CD4-positive, alpha-beta T cell (primary cell): ENCODE data around the gene SLC35E3. TPM values are rescaled to one million over a fixed set of nuclear protein-coding genes. Genes with fewer than 3 reads are reported as not detected.

ENCODE experiments used
- ATAC-seq: fragments of 200-7000 bp; cut with Tn5 transposase; one replicate; pipeline ENCODE4 v1.10.0; 2022; ENCODE audit warnings: mild to moderate bottlenecking; ENCODE audit not compliant: poor library complexity
- CTCF ChIA-PET: fragments of 350-600 bp; sonication (Branson Sonifier 250); formaldehyde crosslinking; loops from one replicate; lab custom pipeline; 2021; ENCODE audit warnings: antibody characterized with exemption, inconsistent platforms; lab: Charles Lee
- POLR2A ChIA-PET: fragments of 350-600 bp; sonication (Branson Sonifier 250); formaldehyde crosslinking; loops from one replicate; lab custom pipeline; 2021; ENCODE audit warnings: antibody characterized with exemption, inconsistent platforms; lab: Charles Lee
- DNase-seq, 14 experiments: peaks; one replicate each; pipeline ENCODE4 v3.0.0-alpha.2; 2013 to 2020; ENCODE audit warnings: mixed read lengths in 2 of 14
- H3K27ac ChIP-seq, 2 donors: one replicate each; pipeline versions ENCODE4 v1.5.1 to v1.7.0; 2013; ENCODE audit warnings: low read length in 2 of 2, low read depth in 1 of 2, mild to moderate bottlenecking in 1 of 2
- H3K27me3 ChIP-seq, 2 experiments: 1 replicate in 1 of 2; 2 replicates in 1 of 2; pipeline versions ENCODE4 v1.6.1 to v1.7.0; 2013; ENCODE audit warnings: low read length in 2 of 2, control low read depth in 1 of 2, mild to moderate bottlenecking in 1 of 2, moderate library complexity in 1 of 2; ENCODE audit not compliant: insufficient read depth in 2 of 2, control insufficient read depth in 1 of 2
- H3K36me3 ChIP-seq: one replicate; pipeline ENCODE4 v1.6.1; 2013; ENCODE audit warnings: low read length, control low read depth; ENCODE audit not compliant: insufficient read depth
- H3K4me1 ChIP-seq: one replicate; pipeline ENCODE4 v1.6.1; 2013; ENCODE audit warnings: low read length, control low read depth; ENCODE audit not compliant: insufficient read depth
- H3K4me3 ChIP-seq: one replicate; pipeline ENCODE4 v1.5.1; 2013; ENCODE audit warnings: mild to moderate bottlenecking, low read length, moderate library complexity
- H3K9me3 ChIP-seq, 2 experiments: 1 replicate in 1 of 2; 2 replicates in 1 of 2; pipeline versions ENCODE4 v1.6.1 to v1.7.0; 2013; ENCODE audit warnings: low read length in 2 of 2, mild to moderate bottlenecking in 2 of 2, control low read depth in 1 of 2, moderate library complexity in 1 of 2; ENCODE audit not compliant: control insufficient read depth in 1 of 2, insufficient read depth in 1 of 2
- H3K27ac Mint-ChIP-seq: one replicate; pipeline ENCODE4 v1.8.0; 2020; ENCODE audit warnings: mixed read lengths
- H3K27me3 Mint-ChIP-seq: one replicate; pipeline ENCODE4 v1.8.0; 2021; ENCODE audit warnings: mixed read lengths
- H3K36me3 Mint-ChIP-seq: one replicate; pipeline ENCODE4 v1.8.0; 2021; ENCODE audit warnings: low read depth, mixed read lengths
- H3K4me1 Mint-ChIP-seq: one replicate; pipeline ENCODE4 v1.8.0; 2021; ENCODE audit warnings: low read depth, mixed read lengths
- H3K4me3 Mint-ChIP-seq: one replicate; pipeline ENCODE4 v1.8.0; 2020; ENCODE audit warnings: mild to moderate bottlenecking, mixed read lengths
- H3K9me3 Mint-ChIP-seq: one replicate; pipeline ENCODE4 v1.8.0; 2020; ENCODE audit warnings: mixed read lengths
- CTCF ChIP-seq: fragments of 200-600 bp; IDR thresholded peaks from one replicate; pipeline ENCODE4 v1.8.0; 2022; ENCODE audit warnings: antibody characterized with exemption, mild to moderate bottlenecking
- intact Hi-C, 2 experiments: fragments of 100-400 bp; cut with DNase I in 1 of 2; cut with micrococcal nuclease in 1 of 2; formaldehyde crosslinking; loops; one replicate each; pipeline versions ENCODE4 v1.15.1 to v1.9.0; 2023 to 2025; cut with DNase I, micrococcal nuclease
- total RNA-seq, 174 experiments: library from RNA in 2 of 174; stranded (reverse) in 2 of 174; gene quantifications; one replicate each; pipeline ENCODE4 v1.2.3 and lab custom pipeline; 2021 to 2026

The SLC35E3 gene
- total RNA-seq, 2 experiments from 2014 or later, result 3.5 to 6.1 TPM

DNA sequence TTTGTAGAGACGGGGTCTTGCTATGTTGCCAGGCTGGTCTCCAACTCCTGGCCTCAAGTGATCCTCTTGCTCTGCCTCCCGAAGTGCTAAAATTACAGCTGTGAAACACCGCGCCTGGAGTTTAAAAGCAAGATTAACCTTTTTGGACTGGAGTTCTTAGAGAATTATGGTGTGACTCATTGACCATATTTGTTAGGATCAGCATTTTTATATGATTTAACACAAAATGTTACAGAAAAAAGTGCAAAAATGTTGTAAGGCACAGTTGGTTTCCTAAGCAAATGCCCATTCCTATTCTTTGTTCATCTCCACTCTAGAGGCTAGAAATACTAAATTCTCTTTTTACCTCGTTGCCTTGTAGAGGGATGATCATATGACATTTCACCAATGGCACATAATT lies 27.6 kb downstream of the SLC35E3 start:
- ATAC-seq, result no peak
- Mint-ChIP-seq H3K9me3 (no peaks in the 10 kb centered on the region), H3K4me1 (peaks cover 31% of the 10 kb centered on the region), H3K27ac (peak overlapping the region; percentile 72), H3K36me3 (no peaks in the 10 kb centered on the region), H3K27me3 (no peaks in the 10 kb centered on the region), H3K4me3 (no peak overlapping the region)
- POLR2A ChIA-PET, result interaction anchor here (1.2 to 1.3 kb wide), 2 partner anchors 27 to 35 kb away, joined by 5 to 15 read pairs; partner anchors contain the start of genes MDM2 and SLC35E3
- DNase-seq, result no peak
- intact Hi-C loops, result no loop called here
- CTCF ChIA-PET, result no interaction called here
- TF ChIP-seq CTCF, result no peak
- H3K27ac ChIP-seq, result peak overlapping the region in 1 of 2 donors; percentile 7
- H3K36me3 ChIP-seq, result no peaks in the 10 kb centered on the region
- H3K9me3 ChIP-seq, result no peaks in the 10 kb centered on the region
- H3K4me3 ChIP-seq, result no peak overlapping the region
- H3K27me3 ChIP-seq, result no peaks in the 10 kb centered on the region
- H3K4me1 ChIP-seq, result peaks cover 10% of the 10 kb centered on the region

GRCh38 chr12:68775121-68775630 lies 29.2 kb downstream of the SLC35E3 start:
- no peak overlapping the region for H3K27ac Mint-ChIP-seq
- Histone ChIP-seq H3K27me3 (no peaks in the 10 kb centered on the region), H3K36me3 (no peaks in the 10 kb centered on the region), H3K4me3 (no peak overlapping the region), H3K4me1 (peaks cover 10% of the 10 kb centered on the region), H3K9me3 (no peaks in the 10 kb centered on the region), H3K27ac (no peak overlapping the region)
- H3K36me3 Mint-ChIP-seq, result no peaks in the 10 kb centered on the region
- H3K9me3 Mint-ChIP-seq, result no peaks in the 10 kb centered on the region
- CTCF ChIA-PET, result no interaction called here
- ATAC-seq (no peak), DNase-seq (no peak)
- peaks cover 28% of the 10 kb centered on the region for H3K4me1 Mint-ChIP-seq
- TF ChIP-seq CTCF, result no peak
- H3K4me3 Mint-ChIP-seq, result no peak overlapping the region
- H3K27me3 Mint-ChIP-seq, result no peaks in the 10 kb centered on the region
- POLR2A ChIA-PET, result no interaction called here
- intact Hi-C loops, result no loop called here

DNA sequence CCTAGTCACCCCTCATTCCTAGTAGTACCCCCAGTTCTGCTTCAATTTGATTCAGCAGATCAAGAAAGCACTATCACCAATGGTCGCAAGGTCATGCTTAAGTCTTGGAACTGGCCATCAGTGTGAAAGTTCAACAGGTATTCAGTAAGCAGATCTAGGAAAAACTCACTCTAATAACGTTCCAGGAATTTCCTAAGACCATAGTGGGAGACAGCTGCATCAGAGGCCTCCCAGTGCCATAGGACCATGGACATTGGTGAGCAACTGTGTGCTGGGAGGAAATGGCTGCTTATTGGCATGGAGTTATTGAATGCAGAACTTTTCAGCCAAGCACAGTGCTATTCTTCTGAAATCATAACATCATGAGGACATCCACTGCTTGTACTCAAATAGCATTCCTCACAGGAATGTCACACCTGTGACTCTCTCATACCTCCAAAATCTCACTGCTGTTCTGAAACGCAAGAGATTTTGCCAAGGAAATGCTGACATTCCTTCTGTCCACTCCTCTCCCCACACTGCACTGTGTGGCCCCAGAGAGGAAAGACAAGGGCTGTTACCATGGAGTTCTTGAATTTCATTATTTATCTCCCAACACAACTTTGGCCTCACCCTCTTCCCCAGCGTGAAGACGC lies 31.1 kb downstream of the SLC35E3 start:
- no peak for TF ChIP-seq CTCF
- Mint-ChIP-seq H3K4me3 (no peak overlapping the region), H3K9me3 (no peaks in the 10 kb centered on the region), H3K4me1 (peaks cover 21% of the 10 kb centered on the region), H3K27me3 (no peaks in the 10 kb centered on the region), H3K36me3 (no peaks in the 10 kb centered on the region), H3K27ac (no peak overlapping the region)
- no peaks in the 10 kb centered on the region for H3K36me3 ChIP-seq
- ChIA-PET CTCF (no interaction called here), POLR2A (interaction anchor here (0.7 kb wide), 1 partner anchor 30 kb away, joined by 3 read pairs; the partner anchor contains the start of gene MDM2)
- H3K27me3 ChIP-seq, result no peaks in the 10 kb centered on the region
- intact Hi-C loops, result no loop called here
- ATAC-seq, result no peak
- H3K9me3 ChIP-seq, result no peaks in the 10 kb centered on the region
- no peak overlapping the region for H3K4me3 ChIP-seq
- H3K27ac ChIP-seq, result no peak overlapping the region
- H3K4me1 ChIP-seq, result peaks cover 10% of the 10 kb centered on the region
- no peak for DNase-seq
